ENCODE measurements around the gene IQGAP2. TPM values are rescaled to one million over a fixed set of nuclear protein-coding genes. Genes with fewer than 3 reads are reported as not detected.

Gene IQGAP2
- total and polyA plus RNA-seq, 9 of the 15 experiments (the other 6 are each of a cell fraction or from before 2014, with no cell fraction given): 8.7 to 23.2 (median 17.4) TPM

DNA sequence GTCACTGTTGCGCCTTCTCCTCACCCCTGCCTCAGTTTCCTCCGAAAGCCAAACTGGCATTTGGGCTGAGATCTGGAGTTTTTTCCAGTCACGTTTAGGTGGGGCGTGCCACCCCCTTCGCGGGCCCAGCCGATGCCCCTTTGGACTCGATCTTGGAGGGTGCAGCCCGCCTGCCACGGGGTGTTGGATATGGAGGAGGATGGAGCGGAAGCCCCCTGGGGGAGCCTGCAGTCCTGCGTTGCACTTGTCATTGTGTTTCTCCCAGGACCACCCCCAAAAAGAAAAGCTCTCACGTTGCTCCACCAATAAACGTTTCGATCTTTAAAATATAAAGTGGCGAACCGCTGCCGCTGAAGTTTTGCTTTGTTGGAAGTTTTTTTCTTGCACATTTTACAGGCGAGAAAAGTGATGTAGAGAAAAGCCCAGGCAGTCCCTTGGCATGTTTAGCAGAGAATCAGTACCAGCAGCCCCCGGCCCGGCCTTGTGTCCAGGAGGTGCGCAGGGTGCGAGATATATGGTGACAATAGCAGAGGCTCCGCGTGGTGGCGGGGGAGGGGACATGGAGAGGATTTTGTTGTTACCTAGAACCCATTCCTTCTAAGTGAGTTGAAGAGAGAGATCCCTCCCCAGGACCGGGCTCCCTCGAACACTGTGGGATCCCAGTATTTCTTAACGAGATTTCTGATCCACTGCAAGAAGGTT, 313.5 kb downstream of the IQGAP2 start (continued):
- TF ChIP-seq, protein P1, sequence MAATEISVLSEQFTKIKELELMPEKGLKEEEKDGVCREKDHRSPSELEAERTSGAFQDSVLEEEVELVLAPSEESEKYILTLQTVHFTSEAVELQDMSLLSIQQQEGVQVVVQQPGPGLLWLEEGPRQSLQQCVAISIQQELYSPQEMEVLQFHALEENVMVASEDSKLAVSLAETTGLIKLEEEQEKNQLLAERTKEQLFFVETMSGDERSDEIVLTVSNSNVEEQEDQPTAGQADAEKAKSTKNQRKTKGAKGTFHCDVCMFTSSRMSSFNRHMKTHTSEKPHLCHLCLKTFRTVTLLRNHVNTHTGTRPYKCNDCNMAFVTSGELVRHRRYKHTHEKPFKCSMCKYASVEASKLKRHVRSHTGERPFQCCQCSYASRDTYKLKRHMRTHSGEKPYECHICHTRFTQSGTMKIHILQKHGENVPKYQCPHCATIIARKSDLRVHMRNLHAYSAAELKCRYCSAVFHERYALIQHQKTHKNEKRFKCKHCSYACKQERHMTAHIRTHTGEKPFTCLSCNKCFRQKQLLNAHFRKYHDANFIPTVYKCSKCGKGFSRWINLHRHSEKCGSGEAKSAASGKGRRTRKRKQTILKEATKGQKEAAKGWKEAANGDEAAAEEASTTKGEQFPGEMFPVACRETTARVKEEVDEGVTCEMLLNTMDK (IDR thresholded peaks at IDR 0.05; ENCODE audit: borderline replicate concordance, insufficient read depth, low read depth, low read length, poor library complexity, severe bottlenecking): peak; percentile 31
- no peak for TF ChIP-seq SREBF1 (IDR thresholded peaks at IDR 0.05; ENCODE audit: borderline replicate concordance, low read depth, low read length)
- no peak for TF ChIP-seq SREBF2 (CRISPR knock-in tag; IDR thresholded peaks at IDR 0.05)
- TF ChIP-seq MEIS2 (IDR thresholded peaks at IDR 0.05; ENCODE audit: partially characterized antibody): peak; percentile 7
- 0 out of 2 replicates have a peak, but pooled peaks have one; percentile 17 for TF ChIP-seq ZNF143 (CRISPR knock-in tag; IDR thresholded peaks at IDR 0.05)
- TF ChIP-seq, protein P2, sequence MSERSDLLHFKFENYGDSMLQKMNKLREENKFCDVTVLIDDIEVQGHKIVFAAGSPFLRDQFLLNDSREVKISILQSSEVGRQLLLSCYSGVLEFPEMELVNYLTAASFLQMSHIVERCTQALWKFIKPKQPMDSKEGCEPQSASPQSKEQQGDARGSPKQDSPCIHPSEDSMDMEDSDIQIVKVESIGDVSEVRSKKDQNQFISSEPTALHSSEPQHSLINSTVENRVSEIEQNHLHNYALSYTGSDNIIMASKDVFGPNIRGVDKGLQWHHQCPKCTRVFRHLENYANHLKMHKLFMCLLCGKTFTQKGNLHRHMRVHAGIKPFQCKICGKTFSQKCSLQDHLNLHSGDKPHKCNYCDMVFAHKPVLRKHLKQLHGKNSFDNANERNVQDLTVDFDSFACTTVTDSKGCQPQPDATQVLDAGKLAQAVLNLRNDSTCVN (CRISPR knock-in tag; IDR thresholded peaks at IDR 0.05): no peak
- TF ChIP-seq TEAD1 (CRISPR knock-in tag; IDR thresholded peaks at IDR 0.05): peak in 1 of 2 experiments; percentile 26; a peak in 1 of 4 replicates
- TF ChIP-seq, protein P3, sequence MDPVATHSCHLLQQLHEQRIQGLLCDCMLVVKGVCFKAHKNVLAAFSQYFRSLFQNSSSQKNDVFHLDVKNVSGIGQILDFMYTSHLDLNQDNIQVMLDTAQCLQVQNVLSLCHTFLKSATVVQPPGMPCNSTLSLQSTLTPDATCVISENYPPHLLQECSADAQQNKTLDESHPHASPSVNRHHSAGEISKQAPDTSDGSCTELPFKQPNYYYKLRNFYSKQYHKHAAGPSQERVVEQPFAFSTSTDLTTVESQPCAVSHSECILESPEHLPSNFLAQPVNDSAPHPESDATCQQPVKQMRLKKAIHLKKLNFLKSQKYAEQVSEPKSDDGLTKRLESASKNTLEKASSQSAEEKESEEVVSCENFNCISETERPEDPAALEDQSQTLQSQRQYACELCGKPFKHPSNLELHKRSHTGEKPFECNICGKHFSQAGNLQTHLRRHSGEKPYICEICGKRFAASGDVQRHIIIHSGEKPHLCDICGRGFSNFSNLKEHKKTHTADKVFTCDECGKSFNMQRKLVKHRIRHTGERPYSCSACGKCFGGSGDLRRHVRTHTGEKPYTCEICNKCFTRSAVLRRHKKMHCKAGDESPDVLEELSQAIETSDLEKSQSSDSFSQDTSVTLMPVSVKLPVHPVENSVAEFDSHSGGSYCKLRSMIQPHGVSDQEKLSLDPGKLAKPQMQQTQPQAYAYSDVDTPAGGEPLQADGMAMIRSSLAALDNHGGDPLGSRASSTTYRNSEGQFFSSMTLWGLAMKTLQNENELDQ (CRISPR knock-in tag; IDR thresholded peaks at IDR 0.05; ENCODE audit: borderline replicate concordance): no peak
- TF ChIP-seq, protein P4, sequence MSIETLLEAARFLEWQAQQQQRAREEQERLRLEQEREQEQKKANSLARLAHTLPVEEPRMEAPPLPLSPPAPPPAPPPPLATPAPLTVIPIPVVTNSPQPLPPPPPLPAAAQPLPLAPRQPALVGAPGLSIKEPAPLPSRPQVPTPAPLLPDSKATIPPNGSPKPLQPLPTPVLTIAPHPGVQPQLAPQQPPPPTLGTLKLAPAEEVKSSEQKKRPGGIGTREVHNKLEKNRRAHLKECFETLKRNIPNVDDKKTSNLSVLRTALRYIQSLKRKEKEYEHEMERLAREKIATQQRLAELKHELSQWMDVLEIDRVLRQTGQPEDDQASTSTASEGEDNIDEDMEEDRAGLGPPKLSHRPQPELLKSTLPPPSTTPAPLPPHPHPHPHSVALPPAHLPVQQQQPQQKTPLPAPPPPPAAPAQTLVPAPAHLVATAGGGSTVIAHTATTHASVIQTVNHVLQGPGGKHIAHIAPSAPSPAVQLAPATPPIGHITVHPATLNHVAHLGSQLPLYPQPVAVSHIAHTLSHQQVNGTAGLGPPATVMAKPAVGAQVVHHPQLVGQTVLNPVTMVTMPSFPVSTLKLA (conservative IDR thresholded peaks at IDR 0.05): peak; percentile 60 to 62
- no peak for TF ChIP-seq RBM15 (IDR thresholded peaks at IDR 0.05; ENCODE audit: insufficient read depth, low read length)
- TF ChIP-seq PHF8 (IDR thresholded peaks at IDR 0.05; ENCODE audit: borderline replicate concordance, low read length): no peak
- TF ChIP-seq, protein P5, sequence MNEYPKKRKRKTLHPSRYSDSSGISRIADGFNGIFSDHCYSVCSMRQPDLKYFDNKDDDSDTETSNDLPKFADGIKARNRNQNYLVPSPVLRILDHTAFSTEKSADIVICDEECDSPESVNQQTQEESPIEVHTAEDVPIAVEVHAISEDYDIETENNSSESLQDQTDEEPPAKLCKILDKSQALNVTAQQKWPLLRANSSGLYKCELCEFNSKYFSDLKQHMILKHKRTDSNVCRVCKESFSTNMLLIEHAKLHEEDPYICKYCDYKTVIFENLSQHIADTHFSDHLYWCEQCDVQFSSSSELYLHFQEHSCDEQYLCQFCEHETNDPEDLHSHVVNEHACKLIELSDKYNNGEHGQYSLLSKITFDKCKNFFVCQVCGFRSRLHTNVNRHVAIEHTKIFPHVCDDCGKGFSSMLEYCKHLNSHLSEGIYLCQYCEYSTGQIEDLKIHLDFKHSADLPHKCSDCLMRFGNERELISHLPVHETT (CRISPR knock-in tag; conservative IDR thresholded peaks at IDR 0.05 in 1 of 2, IDR thresholded peaks at IDR 0.05 in 1 of 2): 0 out of 4 replicates have a peak, but pooled peaks of 1 of the 2 experiments have one; percentile 28
- TF ChIP-seq SIN3A (IDR thresholded peaks at IDR 0.05; ENCODE audit: borderline replicate concordance in 2 of 2, control insufficient read depth in 1 of 2, low read depth in 2 of 2, low read length in 2 of 2): peak in 1 of 2 experiments; percentile 46; a peak in 1 of 4 replicates
- TF ChIP-seq RUNX1 (IDR thresholded peaks at IDR 0.05; ENCODE audit: low read depth): no peak
- peak; percentile 51 for TF ChIP-seq EP400 (IDR thresholded peaks at IDR 0.05)
